PC-9 (cell line): ENCODE measurements around the gene ARHGEF28. TPM values are rescaled to one million over a fixed set of nuclear protein-coding genes. Genes with fewer than 3 reads are reported as not detected.

ENCODE experiments used
- BruUV-seq: library from RNA; stranded (reverse); fragments of 400-500 nt; replicated peaks from 2 replicates; lab custom pipeline; 2021; lab: Mats Ljungman, UMichigan
- CTCF ChIA-PET: fragments of 300-600 bp; sonication (Branson Sonifier 250); formaldehyde crosslinking; loops from one replicate; lab custom pipeline; 2022; ENCODE audit warnings: antibody characterized with exemption; lab: Charles Lee
- POLR2A ChIA-PET: fragments of 300-600 bp; sonication (Branson Sonifier 250); formaldehyde crosslinking; loops from one replicate; lab custom pipeline; 2022; ENCODE audit warnings: antibody characterized with exemption; ENCODE audit not compliant: unreplicated experiment; lab: Charles Lee
- DNase-seq, 2 experiments: peaks; one replicate each; pipeline versions ENCODE4 v3.0.0 to v3.0.0-alpha.2; 2015 to 2022; ENCODE audit warnings: mixed read lengths in 1 of 2
- H2AFZ ChIP-seq: fragments of 200-600 bp; sonication (generic); 2 replicates; pipeline ENCODE4 v1.8.1; 2017; ENCODE audit warnings: antibody characterized with exemption
- H3F3A ChIP-seq: fragments of 200-600 bp; sonication (generic); 2 replicates; pipeline ENCODE4 v1.8.1; 2017; ENCODE audit warnings: antibody characterized with exemption, mild to moderate bottlenecking, low read depth; ENCODE audit not compliant: insufficient read depth
- H3K27ac ChIP-seq: fragments of 200-600 bp; sonication (generic); 2 replicates; pipeline ENCODE4 v1.6.1; 2016; ENCODE audit warnings: mixed run types
- H3K27me3 ChIP-seq: fragments of 200-600 bp; sonication (generic); 2 replicates; pipeline ENCODE4 v1.6.1; 2016; ENCODE audit warnings: low read depth, mixed run types; ENCODE audit not compliant: insufficient read depth
- H3K36me3 ChIP-seq: fragments of 200-600 bp; sonication (generic); 2 replicates; pipeline ENCODE4 v1.6.1; 2016; ENCODE audit warnings: low read depth, mixed run types
- H3K4me1 ChIP-seq: fragments of 200-600 bp; sonication (generic); replicated peaks from 2 replicates; pipeline ENCODE4 v1.6.1; 2016; ENCODE audit warnings: mixed run types; ENCODE audit not compliant: insufficient read depth
- H3K4me2 ChIP-seq: fragments of 200-600 bp; sonication (generic); 2 replicates; pipeline ENCODE4 v1.6.1; 2017; ENCODE audit warnings: mixed run types
- H3K4me3 ChIP-seq: fragments of 200-600 bp; sonication (generic); 2 replicates; pipeline ENCODE4 v1.6.1; 2016; ENCODE audit warnings: mixed run types
- H3K79me2 ChIP-seq: fragments of 200-600 bp; sonication (generic); 2 replicates; pipeline ENCODE4 v1.6.1; 2017; ENCODE audit warnings: low read depth, mixed run types
- H3K9me2 ChIP-seq: fragments of 200-600 bp; sonication (generic); 2 replicates; pipeline ENCODE4 v1.8.1; 2017; ENCODE audit warnings: mild to moderate bottlenecking; ENCODE audit not compliant: insufficient read depth
- H3K9me3 ChIP-seq: fragments of 200-600 bp; sonication (generic); 2 replicates; pipeline ENCODE4 v1.8.1; 2016; ENCODE audit warnings: low read depth; ENCODE audit not compliant: insufficient read depth
- H4K20me1 ChIP-seq: fragments of 200-600 bp; sonication (generic); 2 replicates; pipeline ENCODE4 v1.8.1; 2017; ENCODE audit not compliant: insufficient read depth
- EZH2 ChIP-seq: fragments of 200-600 bp; sonication (generic); IDR thresholded peaks from 2 replicates; pipeline ENCODE4 v1.8.0; 2017; ENCODE audit warnings: antibody characterized with exemption, low read depth
- intact Hi-C: fragments of 100-400 bp; cut with micrococcal nuclease; formaldehyde crosslinking; loops from one replicate; pipeline ENCODE4 v1.10.0; 2022; ENCODE audit not compliant: unreplicated experiment
- total RNA-seq: library from RNA; stranded (reverse); gene quantifications from 2 replicates; pipeline ENCODE4 v1.2.3, GENCODE V29; 2021
- TF ChIP-seq, protein P1 (sequence below): fragments of 200-600 bp; sonication (generic); conservative IDR thresholded peaks from 2 replicates; pipeline ENCODE4 v1.6.1; 2017; ENCODE audit warnings: mixed run types, antibody characterized with exemption, mild to moderate bottlenecking, moderate library complexity

The ARHGEF28 gene
- total RNA-seq, 1 experiment from 2014 or later, result 77.5 TPM

DNA sequence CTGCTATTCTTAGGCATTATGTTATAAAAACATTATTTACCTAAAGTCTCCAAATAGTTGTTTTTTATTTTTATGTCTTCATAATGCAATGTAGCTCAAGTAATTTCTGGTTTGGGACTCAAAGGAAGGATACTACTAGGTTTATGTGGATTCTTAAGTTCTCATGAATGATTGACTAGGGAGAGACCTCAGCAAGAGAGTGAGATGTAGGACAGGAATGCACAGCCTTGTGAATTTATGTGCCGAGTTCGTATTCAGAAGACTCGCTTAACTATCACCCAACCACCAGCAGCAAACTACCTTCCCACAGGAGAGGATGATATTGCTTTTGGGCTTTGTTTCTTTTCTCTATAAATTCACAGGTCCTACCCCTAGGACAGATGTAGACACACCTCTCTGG lies 282.9 kb downstream of the ARHGEF28 start:
- peaks cover 30% of the 10 kb centered on the region for H3K36me3 ChIP-seq
- ChIA-PET CTCF (no interaction called here), POLR2A (no interaction called here)
- no peak overlapping the region for H2AFZ ChIP-seq
- H3K4me2 ChIP-seq, result no peak overlapping the region
- peaks cover 17% of the 10 kb centered on the region for H3F3A ChIP-seq
- BruUV-seq, result no TSS peak
- no peak overlapping the region for H3K4me3 ChIP-seq
- no peak for TF ChIP-seq EZH2
- TF ChIP-seq, protein P1, sequence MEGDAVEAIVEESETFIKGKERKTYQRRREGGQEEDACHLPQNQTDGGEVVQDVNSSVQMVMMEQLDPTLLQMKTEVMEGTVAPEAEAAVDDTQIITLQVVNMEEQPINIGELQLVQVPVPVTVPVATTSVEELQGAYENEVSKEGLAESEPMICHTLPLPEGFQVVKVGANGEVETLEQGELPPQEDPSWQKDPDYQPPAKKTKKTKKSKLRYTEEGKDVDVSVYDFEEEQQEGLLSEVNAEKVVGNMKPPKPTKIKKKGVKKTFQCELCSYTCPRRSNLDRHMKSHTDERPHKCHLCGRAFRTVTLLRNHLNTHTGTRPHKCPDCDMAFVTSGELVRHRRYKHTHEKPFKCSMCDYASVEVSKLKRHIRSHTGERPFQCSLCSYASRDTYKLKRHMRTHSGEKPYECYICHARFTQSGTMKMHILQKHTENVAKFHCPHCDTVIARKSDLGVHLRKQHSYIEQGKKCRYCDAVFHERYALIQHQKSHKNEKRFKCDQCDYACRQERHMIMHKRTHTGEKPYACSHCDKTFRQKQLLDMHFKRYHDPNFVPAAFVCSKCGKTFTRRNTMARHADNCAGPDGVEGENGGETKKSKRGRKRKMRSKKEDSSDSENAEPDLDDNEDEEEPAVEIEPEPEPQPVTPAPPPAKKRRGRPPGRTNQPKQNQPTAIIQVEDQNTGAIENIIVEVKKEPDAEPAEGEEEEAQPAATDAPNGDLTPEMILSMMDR, result no peak
- H3K9me3 ChIP-seq, result 0 out of 2 replicates have a peak, but pooled peaks cover 3% of the 10 kb centered on the region
- no peaks in the 10 kb centered on the region for H4K20me1 ChIP-seq
- no peak overlapping the region for H3K27ac ChIP-seq
- H3K27me3 ChIP-seq, result no peaks in the 10 kb centered on the region
- no peaks in the 10 kb centered on the region for H3K9me2 ChIP-seq
- H3K79me2 ChIP-seq, result no peaks in the 10 kb centered on the region
- intact Hi-C loops, result loop anchor here (10.0 kb wide), 3 partner anchors 76 to 1356 kb away; no protein-coding TSS in a partner anchor
- DNase-seq, result no peak
- H3K4me1 ChIP-seq, result peaks cover 13% of the 10 kb centered on the region; the same call in 1 of the 2 replicates

GRCh38 chr5:73909474-73909873 lies 283.5 kb downstream of the ARHGEF28 start:
- no peak overlapping the region for H3K27ac ChIP-seq
- intact Hi-C loops, result loop anchor here (10.0 kb wide), 3 partner anchors 75 to 1355 kb away; no protein-coding TSS in a partner anchor
- TF ChIP-seq, protein P1, result no peak
- no peak for TF ChIP-seq EZH2
- peaks cover 30% of the 10 kb centered on the region for H3K36me3 ChIP-seq
- H2AFZ ChIP-seq, result no peak overlapping the region
- H3K27me3 ChIP-seq, result no peaks in the 10 kb centered on the region
- CTCF ChIA-PET, result no interaction called here
- no peak for DNase-seq
- peaks cover 13% of the 10 kb centered on the region; the same call in 1 of the 2 replicates for H3K4me1 ChIP-seq
- H3K9me2 ChIP-seq, result no peaks in the 10 kb centered on the region
- BruUV-seq, result no TSS peak
- 0 out of 2 replicates have a peak, but pooled peaks cover 3% of the 10 kb centered on the region for H3K9me3 ChIP-seq
- POLR2A ChIA-PET, result no interaction called here
- H4K20me1 ChIP-seq, result no peaks in the 10 kb centered on the region
- H3K4me3 ChIP-seq, result no peak overlapping the region
- no peak overlapping the region for H3K4me2 ChIP-seq
- no peaks in the 10 kb centered on the region for H3K79me2 ChIP-seq
- H3F3A ChIP-seq, result peaks cover 17% of the 10 kb centered on the region

GRCh38 chr5:73911761-73912393 lies 285.9 kb downstream of the ARHGEF28 start:
- BruUV-seq, result no TSS peak
- CTCF ChIA-PET, result no interaction called here
- intact Hi-C loops, result no loop called here
- H3K36me3 ChIP-seq, result peaks cover 31% of the 10 kb centered on the region
- TF ChIP-seq EZH2, result no peak
- TF ChIP-seq, protein P1, result no peak
- H4K20me1 ChIP-seq, result no peaks in the 10 kb centered on the region
- H3K9me3 ChIP-seq, result no peaks in the 10 kb centered on the region
- no peak overlapping the region for H2AFZ ChIP-seq
- H3F3A ChIP-seq, result peaks cover 8% of the 10 kb centered on the region; the same call in 1 of the 2 replicates
- no peak overlapping the region for H3K27ac ChIP-seq
- POLR2A ChIA-PET, result no interaction called here
- no peak for DNase-seq
- no peaks in the 10 kb centered on the region for H3K4me1 ChIP-seq
- H3K4me2 ChIP-seq, result no peak overlapping the region
- H3K79me2 ChIP-seq, result no peaks in the 10 kb centered on the region
- H3K27me3 ChIP-seq, result no peaks in the 10 kb centered on the region
- H3K9me2 ChIP-seq, result no peaks in the 10 kb centered on the region
- H3K4me3 ChIP-seq, result no peak overlapping the region
